Measurements from ENCODE around the gene IFITM2. TPM values are rescaled to one million over a fixed set of nuclear protein-coding genes. Genes with fewer than 3 reads are reported as not detected.

The IFITM2 gene
- 18.9 and 32.1 TPM in 2 replicates for total RNA-seq

GRCh38 chr11:307766-308708, at the start of gene IFITM2:
TSS of gene IFITM2 (plus strand) at chr11:307816. CDS start at chr11:308193, 377 bp downstream.

GRCh38 chr11:278001-278951, 29.3 kb upstream of the IFITM2 start, which contains the start of gene NLRP6:
TSS of gene NLRP6 (plus strand) at chr11:278407. CDS start at chr11:278570, 163 bp downstream.

DNA sequence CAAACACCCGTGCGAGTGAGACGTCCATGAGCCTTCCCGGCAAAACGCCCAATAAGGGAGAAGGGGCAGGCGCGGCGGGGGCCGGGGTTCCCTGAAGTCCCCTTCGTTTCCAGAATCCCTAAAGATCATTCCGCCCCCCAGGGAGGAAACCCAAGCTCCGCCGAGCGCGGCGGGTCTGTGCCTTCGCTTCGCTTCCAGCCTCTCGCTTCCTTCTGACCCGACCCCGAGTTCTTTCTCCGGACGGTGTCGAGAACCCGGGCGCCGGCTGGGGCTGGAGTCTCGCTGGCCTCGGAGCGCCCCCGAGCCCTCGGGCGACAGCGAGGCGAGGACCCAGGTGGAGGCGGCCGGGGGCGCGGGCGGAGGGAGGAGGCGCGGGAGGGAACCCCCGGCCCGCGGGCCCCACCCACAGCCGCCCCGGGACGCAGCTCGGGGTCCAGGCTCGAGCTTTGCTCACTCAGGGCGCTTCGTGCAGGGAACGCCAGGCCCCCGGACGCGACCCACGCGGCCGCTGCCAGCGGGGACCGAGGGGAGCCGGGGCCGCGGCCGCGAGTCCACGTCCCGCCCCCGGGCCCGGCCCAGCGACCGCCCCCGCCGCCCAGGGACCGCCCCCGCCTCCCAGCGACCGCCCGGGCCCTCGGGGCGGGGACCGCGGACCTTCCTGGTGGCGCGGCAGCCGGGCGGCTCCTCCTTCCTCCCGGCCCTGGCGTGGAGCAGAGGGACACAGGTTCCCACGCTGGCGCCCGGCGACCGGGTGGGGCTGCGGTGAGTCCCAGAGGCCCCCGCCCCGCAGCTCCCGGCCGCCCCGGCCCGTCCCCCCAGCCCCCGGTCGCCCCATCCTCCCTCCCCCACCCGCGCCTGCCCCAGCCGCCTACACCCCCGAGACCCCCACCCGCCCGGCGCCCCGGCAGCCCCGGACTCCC, 18.9 kb upstream of the IFITM2 start, which contains the start of gene PGGHG:
Gene PGGHG, plus strand, starts transcription at position 649 of the 920 bp plus-strand sequence. CDS start 691 bp downstream, outside the sequence.

GRCh38 chr11:299081-299891, 8.3 kb upstream of the IFITM2 start, which contains the start of gene IFITM5:
TSS of gene IFITM5 (minus strand) at chr11:299526. CDS start at chr11:299490, 36 bp downstream.

DNA sequence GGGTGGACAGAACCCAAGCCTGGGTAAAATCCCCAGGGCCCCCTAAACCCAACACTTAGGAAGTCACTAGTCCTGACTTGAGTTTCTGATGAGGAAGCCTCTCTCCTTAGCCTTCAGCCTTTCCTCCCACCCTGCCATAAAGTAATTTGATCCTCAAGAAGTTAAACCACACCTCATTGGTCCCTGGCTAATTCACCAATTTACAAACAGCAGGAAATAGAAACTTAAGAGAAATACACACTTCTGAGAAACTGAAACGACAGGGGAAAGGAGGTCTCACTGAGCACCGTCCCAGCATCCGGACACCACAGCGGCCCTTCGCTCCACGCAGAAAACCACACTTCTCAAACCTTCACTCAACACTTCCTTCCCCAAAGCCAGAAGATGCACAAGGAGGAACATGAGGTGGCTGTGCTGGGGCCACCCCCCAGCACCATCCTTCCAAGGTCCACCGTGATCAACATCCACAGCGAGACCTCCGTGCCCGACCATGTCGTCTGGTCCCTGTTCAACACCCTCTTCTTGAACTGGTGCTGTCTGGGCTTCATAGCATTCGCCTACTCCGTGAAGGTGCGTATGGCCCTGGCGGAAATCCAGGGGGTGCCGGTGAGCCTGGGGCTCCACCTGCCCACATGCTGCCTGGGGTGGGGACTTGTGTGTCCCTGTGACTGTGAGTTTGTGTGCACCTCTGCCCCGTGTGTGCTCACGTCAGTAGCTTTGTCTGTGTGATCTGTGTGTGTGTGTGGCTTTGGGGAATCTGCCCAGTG, 6.4 kb downstream of the IFITM2 start, which contains the start of gene IFITM1:
Gene IFITM1, plus strand, starts transcription at position 254 of the 767 bp plus-strand sequence. Its CDS starts 131 bp downstream, at position 385.

Other genes starting within 250 kb of the IFITM2 start
- gene SCGB1C1, start 114.7 kb upstream of the IFITM2 start, total RNA-seq = not detected in 2 replicates
- 17.8 and 19.1 TPM in 2 replicates for gene BET1L, start 100.4 kb upstream of the IFITM2 start, total RNA-seq
- gene RIC8A, start 100.1 kb upstream of the IFITM2 start, total RNA-seq = 132 and 186 TPM in 2 replicates
- gene SIRT3, start 71.5 kb upstream of the IFITM2 start, total RNA-seq = 9.6 and 10.9 TPM in 2 replicates
- gene PSMD13, start 70.8 kb upstream of the IFITM2 start, total RNA-seq = 102 and 127 TPM in 2 replicates
- gene NLRP6, start 29.4 kb upstream of the IFITM2 start, total RNA-seq = under 0.01 TPM in 1 of 2 replicates, not detected in the other
- gene PGGHG, start 18.7 kb upstream of the IFITM2 start, total RNA-seq = 5.8 and 9.6 TPM in 2 replicates
- not detected in 2 replicates for gene IFITM5, start 8.3 kb upstream of the IFITM2 start, total RNA-seq
- gene IFITM1, start 6.2 kb downstream of the IFITM2 start, total RNA-seq = 20.1 and 20.8 TPM in 2 replicates
- 32.5 and 56.2 TPM in 2 replicates for gene IFITM3, start 13.0 kb downstream of the IFITM2 start, total RNA-seq
- 4.5 and 4.9 TPM in 2 replicates for gene B4GALNT4, start 61.7 kb downstream of the IFITM2 start, total RNA-seq
- 1.5 and 3.2 TPM in 2 replicates for gene PKP3, start 86.4 kb downstream of the IFITM2 start, total RNA-seq
- gene SIGIRR, start 107.2 kb downstream of the IFITM2 start, total RNA-seq = 9.3 and 16.5 TPM in 2 replicates
- under 0.01 TPM in 1 of 2 replicates, not detected in the other for gene ANO9, start 134.2 kb downstream of the IFITM2 start, total RNA-seq
- gene PTDSS2, start 142.5 kb downstream of the IFITM2 start, total RNA-seq = 34.9 and 37.8 TPM in 2 replicates
- 385 and 511 TPM in 2 replicates for gene RNH1, start 199.4 kb downstream of the IFITM2 start, total RNA-seq
- 68.8 and 70.8 TPM in 2 replicates for gene HRAS, start 227.8 kb downstream of the IFITM2 start, total RNA-seq
- gene LRRC56, start 229.7 kb downstream of the IFITM2 start, total RNA-seq = 0.95 and 1.0 TPM in 2 replicates